HG03108 (cell line): ENCODE results near the gene SIRPB1.
"Not testable (repeated sequence)": the region's sequence is repeated elsewhere in the genome, so short reads cannot be mapped to it uniquely, and the experiment has no call there.

Experiments used
- ATAC-seq: cut with Tn5 transposase; IDR thresholded peaks from one replicate; pipeline ENCODE4 v1.9.1; 2021; ENCODE audit warnings: moderate library complexity; ENCODE audit not compliant: unreplicated experiment

SIRPB1 gene

GRCh38 chr20:1637226-1637625 is 17.4 kb upstream of the SIRPB1 start:
- no peak for ATAC-seq

- no peak for ATAC-seq
Measured at GRCh38 chr20:1636621-1637020, 16.8 kb upstream of the SIRPB1 start.

GRCh38 chr20:1635291-1635979 is 15.6 kb upstream of the SIRPB1 start:
- no peak for ATAC-seq

GRCh38 chr20:1633535-1633934 is 13.7 kb upstream of the SIRPB1 start:
- ATAC-seq: no peak

GRCh38 chr20:1632178-1632577 is 12.4 kb upstream of the SIRPB1 start:
- no peak for ATAC-seq

- no peak for ATAC-seq
Measured at GRCh38 chr20:1631309-1632151, 11.7 kb upstream of the SIRPB1 start.

- no peak for ATAC-seq
Measured at GRCh38 chr20:1630186-1630585, 10.4 kb upstream of the SIRPB1 start.

- no peak for ATAC-seq
Measured at GRCh38 chr20:1629321-1629720, 9.5 kb upstream of the SIRPB1 start.

- ATAC-seq: no peak
Measured at GRCh38 chr20:1628621-1629020, 8.8 kb upstream of the SIRPB1 start.

GRCh38 chr20:1627200-1627550 is 7.4 kb upstream of the SIRPB1 start:
- no peak for ATAC-seq

GRCh38 chr20:1626528-1627199 is 6.9 kb upstream of the SIRPB1 start:
- no peak for ATAC-seq

- no peak for ATAC-seq
Measured at GRCh38 chr20:1625083-1625690, 5.4 kb upstream of the SIRPB1 start.

GRCh38 chr20:1623501-1624205 is 3.8 kb upstream of the SIRPB1 start:
- ATAC-seq: no peak

GRCh38 chr20:1622450-1622849 is 2.6 kb upstream of the SIRPB1 start:
- no peak for ATAC-seq

- no peak for ATAC-seq
Measured at GRCh38 chr20:1621316-1621715, 1.5 kb upstream of the SIRPB1 start.

- ATAC-seq: no peak
Measured at GRCh38 chr20:1618954-1619540, 762 bp downstream of the SIRPB1 start.

GRCh38 chr20:1618479-1618878 is 1.3 kb downstream of the SIRPB1 start:
- no peak for ATAC-seq

- ATAC-seq: no peak
Measured at GRCh38 chr20:1616858-1617434, 2.9 kb downstream of the SIRPB1 start.

GRCh38 chr20:1610404-1610803 is 9.4 kb downstream of the SIRPB1 start:
- not testable (repeated sequence) for ATAC-seq

GRCh38 chr20:1608678-1609347 is 11.0 kb downstream of the SIRPB1 start:
- not testable (repeated sequence) for ATAC-seq
